Stimulated activated CD8-positive, alpha-beta memory T cell treated with anti-CD3 and anti-CD28 coated beads, Interleukin-7, amount 100 ng/mL, for 48 hours (primary cell): ENCODE results near the gene MKRN3.

Experiments used
- DNase-seq, 2 donors: peaks; one replicate each; pipeline ENCODE4 v3.0.0-alpha.2; 2020; ENCODE audit warnings: low read depth in 1 of 2; ENCODE audit errors: extremely low read depth in 1 of 2

MKRN3 gene

DNA sequence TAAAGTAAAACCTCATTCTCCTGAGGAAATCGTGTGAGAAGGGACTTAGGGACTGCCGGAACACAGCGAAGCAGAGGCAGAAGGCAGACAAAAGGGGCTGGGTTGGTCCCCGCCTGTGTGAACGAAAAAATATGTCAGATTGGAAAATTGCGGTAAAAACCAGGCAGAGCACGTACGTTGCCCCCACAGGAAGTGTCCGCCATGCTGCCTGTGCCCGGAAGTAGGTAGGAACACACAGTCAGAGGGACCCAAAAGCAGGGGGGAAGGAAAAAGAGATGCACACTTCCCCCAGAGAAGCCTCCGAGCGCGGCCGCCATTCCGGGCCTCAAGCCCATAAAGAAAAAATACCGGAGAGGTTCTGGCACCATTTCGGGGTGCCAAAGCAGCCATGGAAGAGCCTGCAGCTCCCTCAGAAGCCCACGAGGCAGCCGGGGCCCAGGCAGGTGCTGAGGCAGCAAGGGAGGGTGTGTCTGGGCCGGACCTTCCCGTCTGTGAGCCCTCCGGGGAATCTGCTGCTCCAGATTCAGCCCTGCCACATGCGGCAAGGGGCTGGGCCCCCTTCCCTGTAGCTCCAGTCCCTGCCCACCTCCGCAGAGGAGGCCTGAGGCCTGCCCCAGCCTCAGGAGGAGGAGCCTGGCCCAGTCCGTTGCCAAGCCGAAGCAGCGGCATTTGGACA, at the start of gene MKRN3:
Gene MKRN3, plus strand, starts transcription at position 280 of the 676 bp plus-strand sequence. Its CDS starts 109 bp downstream, at position 389.
- DNase-seq, result peak in 1 of 2 donors; percentile 15

DNA sequence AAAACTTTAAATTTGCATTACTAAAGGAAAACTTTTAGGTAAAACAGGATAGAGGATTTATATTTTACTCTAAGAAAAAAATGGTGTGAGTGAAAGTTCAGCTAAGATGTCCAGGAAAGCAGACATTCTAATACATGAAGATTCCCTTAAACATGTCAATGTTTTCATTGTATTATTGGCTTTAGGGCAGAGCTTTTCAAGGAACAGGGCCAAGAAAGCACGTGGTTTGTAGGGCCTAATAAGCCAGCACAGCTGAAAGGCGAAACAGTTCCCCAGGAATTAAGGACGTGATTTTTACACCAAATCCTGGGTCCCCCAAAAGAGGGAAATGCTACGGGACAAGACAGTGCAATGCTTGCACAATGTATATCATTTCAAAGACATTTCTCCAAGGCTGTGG, 48.6 kb upstream of the MKRN3 start:
- DNase-seq, result no peak

DNA sequence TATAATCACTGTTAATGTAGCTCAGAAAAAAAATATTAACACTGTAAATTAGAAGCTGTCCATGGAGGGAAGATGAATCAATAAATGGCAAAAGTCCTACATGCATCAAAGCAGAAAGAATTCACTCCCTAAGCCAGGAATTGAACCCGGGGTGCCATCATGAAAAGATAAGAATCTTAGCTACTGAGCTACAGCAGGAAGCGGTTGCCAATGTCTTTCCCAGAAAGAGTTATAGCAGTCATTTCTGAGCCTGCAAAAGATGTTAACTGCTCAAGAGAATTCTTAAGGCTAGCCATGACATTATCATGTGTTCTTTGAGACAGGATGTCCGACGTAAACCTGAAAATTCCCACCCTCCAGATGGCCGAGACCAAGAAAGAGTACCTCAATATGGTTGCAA, 47.4 kb upstream of the MKRN3 start:
- DNase-seq, result no peak

DNA sequence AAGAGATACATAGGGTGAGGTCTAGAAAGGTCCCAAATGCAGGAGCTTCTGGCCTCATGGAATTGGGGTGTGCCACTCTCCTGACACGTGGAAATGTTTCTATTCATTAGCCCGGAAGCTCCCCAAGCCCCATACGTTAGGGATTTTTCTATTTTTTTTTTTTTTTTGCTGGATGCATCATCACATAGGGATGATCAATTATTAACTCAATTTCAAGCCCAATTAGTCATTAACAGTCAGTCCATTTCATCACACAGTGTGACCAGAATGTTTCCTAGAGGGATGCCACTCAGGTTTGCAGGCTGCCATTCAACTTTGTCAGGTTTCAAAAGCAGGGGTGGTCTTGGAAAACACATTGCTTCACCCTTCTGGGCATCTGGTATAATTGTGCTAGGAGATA, 40.7 kb upstream of the MKRN3 start:
- DNase-seq, result no peak

DNA sequence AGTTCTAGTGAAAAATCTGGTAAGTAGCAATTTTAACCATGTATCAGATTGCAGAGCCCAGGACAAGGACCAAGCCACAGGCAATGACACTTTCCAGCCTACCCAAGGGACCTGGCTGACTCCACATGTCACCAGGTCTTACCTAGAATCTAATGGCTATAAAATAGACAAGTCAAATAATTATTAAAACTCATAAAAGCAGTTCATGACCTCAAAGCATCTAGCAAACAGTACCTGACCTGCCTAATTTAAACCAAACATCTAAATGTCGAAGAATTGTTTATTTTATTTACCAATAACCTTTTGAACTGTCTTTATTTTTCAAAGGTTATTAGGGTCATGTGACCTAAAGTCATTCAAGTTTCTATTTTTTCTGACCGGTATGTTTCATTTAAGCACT, 35.6 kb upstream of the MKRN3 start:
- DNase-seq, result no peak

DNA sequence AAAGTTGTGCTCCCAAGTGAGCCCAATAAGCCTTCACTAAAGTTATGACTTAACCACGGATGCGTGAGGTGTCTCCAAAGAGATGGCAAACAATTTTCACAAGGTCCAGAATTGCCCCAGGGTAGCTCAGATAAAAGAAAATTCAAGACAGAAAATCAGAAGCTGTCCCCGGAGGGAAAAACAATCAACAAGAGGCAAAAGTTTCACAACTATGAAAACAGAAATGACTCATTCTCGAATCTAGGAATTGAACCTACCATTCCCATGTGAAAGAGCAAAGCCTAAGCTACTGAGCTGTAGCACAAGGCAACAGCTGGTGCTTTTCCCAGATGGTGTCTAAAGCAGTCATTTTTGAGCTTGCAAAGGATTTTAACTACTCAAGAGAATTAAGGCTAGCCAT, 33.5 kb upstream of the MKRN3 start:
- no peak for DNase-seq

DNA sequence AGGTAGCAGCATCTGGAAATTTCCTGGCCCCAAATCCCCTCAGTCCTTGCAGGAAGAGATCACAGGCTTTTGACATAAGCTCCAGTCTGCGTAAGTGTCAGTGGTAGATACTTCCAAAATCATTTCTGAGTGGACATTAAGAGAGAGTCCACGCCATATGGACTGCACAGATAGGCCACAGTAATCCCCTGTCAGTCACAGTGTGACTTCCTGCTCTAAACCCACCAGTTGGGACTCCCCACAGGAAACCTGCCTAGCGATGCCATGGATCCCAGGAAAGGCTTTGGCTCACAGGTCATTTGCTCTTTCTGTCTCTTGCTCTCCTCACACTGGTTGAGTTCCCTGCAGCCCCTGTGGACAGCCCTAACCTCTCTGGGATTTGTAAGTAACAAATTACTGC, 28.8 kb upstream of the MKRN3 start:
- DNase-seq, result no peak

DNA sequence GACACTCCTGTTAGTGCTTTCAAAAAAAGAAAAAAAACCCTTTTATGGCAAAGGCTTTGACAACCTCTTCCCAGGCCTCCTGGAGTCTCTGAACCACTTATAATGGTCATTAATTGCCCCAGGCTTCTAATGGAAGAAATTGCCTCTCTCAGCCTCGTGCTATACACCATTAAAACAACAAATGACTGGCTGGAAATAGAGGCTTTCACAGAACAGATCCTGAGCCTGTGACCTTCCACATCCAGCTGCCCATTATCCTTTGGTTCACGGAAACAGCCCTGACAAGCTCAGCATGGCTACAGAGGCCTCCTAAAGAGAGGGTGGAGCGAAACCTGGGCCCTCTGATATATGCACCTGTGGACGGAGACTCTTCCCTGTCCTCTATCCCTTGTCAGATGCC, 26.8 kb upstream of the MKRN3 start:
- DNase-seq, result no peak

DNA sequence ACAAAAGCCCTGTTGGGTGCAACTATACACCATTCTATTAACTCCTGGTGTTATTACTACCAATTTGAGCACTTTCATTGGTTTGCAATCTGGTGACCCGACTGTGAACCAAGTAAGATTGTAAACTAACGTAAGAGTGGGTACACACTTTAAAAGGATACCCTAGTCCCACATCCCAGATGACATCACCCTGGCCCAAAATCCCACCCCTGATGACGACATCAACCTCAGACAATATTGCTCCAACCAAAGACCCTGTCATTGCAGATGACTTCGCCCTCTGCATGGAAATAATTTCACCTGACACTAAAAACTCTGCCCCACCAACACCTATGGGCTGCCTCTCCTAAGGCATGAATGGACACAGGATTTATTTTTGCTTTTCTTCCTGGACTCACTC, 25.6 kb upstream of the MKRN3 start:
- no peak for DNase-seq

DNA sequence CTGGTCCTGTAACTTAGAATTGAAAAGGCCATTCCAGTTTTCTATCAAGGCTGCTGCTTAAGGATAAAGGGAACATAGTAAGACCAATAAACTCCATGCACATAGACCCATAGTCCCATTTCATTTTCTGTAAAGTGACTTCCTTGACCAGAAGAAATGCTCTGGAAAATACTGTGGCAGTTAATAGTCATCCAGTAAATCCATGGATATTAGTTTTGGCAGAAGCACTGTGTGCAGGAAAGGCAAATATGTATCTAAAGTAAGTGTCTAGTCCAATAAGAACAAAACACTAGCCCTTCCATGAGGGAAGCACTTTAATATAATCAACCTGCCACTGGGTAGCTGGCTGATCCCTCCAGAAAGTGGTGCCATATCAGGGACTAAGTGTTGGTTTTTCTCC, 19.3 kb upstream of the MKRN3 start:
- no peak for DNase-seq

DNA sequence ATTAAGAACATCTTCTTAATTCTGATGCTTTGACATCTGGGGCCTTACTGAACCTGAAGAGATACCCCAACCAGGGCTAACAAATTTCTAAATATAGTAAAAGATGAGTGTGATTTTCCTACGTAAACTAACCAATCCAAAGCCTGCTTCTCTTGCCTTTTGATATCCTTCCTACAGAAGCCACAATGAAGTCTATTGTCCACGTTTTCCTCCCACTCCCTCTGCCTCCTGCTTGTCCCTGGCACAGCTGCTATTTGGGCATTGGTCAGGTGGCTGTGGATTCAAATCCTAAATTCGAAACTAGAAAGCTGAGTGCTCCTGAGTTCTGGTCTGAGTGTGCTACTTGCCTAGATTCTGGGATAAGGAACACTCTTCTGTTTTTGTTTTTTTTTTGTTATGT, 17.4 kb upstream of the MKRN3 start:
- no peak for DNase-seq

DNA sequence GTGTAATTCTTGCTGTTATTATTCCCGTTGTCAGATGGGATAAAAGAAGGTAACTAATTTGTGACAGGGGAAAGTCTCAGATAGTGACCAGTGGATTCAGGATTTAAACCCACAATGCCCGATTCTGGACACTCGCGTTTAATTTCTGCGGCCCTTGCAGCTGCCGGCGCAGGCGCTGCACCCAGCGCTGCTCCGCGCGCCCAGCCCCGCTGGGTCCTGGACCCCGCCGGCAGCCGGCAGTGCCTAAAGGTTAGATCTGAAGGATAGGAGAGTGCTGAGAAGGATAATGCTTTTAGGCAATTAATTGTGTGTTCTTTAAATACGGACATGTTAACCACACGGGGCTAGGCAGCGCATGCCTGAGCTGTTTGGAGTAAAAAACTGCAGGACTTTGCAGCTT, 3.6 kb upstream of the MKRN3 start:
- no peak for DNase-seq

DNA sequence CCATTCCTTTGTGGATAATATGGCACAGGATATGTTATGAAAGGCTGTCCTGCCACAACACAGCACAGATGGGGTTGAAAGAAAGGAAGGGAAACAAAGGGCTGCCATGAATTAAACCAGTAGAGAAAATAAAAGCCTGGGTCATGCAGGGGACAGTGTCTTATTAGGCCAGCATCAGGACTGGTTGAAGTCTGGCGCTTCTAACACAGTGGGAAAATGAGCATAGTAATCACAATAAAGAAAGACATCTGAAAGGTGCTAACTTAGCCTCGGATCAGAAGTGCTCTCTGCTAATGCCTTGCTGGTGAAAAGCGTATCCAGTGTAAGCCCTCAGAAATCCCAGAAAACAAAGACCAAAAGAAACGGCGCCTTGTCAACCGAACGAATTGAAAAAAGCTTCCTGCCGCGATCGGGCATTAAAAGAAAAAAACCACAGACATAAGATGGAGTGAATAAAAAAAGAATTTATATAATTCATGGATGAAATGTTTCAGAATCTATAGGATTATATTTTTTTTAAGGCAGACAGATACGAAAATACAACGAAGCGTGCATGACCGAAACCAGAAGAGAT, 566 bp upstream of the MKRN3 start:
- DNase-seq, result no peak

DNA sequence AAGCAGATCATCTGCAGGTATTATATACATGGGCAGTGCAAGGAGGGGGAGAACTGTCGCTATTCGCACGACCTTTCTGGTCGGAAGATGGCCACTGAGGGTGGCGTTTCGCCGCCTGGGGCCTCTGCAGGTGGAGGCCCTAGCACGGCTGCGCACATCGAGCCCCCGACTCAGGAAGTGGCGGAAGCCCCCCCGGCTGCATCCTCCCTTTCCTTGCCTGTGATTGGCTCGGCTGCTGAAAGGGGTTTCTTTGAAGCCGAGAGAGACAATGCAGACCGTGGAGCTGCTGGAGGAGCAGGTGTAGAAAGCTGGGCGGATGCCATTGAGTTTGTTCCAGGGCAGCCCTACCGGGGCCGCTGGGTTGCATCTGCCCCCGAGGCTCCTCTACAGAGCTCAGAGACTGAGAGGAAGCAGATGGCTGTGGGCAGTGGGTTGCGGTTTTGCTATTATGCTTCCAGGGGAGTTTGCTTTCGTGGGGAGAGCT, 639 bp downstream of the MKRN3 start:
- DNase-seq, result no peak

DNA sequence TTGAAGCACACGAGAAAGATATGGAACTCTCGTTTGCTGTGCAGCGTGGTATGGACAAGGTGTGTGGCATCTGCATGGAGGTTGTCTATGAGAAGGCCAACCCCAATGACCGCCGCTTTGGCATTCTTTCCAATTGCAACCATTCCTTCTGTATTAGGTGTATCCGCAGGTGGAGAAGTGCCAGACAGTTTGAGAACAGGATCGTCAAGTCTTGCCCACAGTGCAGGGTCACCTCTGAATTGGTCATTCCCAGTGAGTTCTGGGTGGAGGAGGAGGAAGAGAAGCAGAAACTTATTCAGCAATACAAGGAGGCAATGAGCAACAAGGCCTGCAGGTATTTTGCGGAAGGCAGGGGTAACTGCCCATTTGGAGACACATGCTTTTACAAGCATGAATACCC, 1.2 kb downstream of the MKRN3 start:
- no peak for DNase-seq

DNA sequence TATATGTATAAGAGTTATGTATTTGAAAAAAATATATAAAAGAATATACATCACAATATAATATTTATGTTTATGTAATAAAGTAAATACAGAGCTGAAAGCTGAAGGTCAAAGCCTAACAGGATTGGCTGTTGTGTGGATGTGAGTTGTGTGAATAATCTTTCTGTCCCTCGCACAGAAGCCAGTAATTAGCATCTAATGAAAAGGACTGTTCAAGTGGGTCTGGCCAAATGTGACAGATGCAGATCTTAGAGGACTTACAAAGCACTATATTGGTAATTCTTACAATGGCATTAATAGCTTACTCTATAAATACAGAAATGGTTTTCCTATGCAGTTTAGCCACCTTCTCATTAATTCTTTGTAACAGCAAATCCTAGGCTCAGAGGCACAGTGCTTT, 2.4 kb downstream of the MKRN3 start:
- no peak for DNase-seq

DNA sequence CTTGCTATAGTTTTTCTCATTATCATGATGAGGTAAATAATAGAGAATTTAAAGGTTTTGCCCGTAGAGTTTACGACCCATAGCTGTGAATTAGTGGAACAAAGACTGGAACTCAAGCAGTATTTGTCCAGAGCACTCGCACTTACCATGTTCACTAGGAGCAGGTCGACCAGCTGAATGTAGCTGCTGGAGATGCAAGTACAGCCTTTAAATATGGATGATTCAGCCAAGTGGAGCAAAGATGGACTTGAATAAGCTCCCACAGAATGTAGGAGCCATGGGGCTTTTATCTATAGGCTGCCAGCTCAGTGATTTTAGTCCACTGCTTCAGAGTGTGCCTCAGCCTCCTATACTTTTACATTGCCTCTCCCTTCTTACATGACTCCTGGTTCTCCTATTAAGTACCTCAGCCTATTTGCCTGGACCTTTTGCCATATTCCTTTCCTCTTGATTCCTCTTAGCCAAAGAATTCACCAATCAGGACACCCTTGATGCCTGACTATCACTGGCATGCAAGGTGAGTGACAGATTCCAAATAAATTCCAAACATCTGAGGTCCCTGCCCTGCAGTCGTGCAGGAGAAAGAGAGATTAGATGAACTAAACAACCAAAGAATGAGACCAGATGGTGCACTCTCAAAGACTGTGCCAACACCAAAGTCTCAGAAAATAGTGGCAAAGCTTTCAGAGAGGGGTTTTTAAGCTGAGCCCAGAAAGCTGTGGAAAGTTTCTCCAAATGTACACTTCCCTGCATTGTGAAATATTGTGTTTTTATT, 3.9 kb downstream of the MKRN3 start:
- no peak for DNase-seq

DNA sequence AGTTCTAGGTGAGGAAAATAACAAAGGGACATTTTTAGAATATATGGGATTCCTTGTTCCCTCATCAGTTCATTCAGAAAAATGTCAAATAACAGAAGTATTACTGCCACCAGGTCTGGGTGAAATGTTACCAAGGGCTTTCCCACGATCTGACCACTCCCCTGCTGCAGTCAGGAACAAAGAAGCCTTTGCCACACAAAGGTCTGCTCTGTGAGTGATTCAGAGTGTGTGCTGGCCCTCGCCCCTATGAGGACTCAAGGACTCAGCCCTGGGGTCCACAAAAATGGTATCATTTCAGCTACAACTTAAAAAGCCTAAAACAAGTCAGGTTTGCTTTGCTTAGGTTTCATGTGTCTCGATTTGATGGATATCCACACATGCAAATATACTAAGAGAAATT, 5.0 kb downstream of the MKRN3 start:
- DNase-seq, result no peak

DNA sequence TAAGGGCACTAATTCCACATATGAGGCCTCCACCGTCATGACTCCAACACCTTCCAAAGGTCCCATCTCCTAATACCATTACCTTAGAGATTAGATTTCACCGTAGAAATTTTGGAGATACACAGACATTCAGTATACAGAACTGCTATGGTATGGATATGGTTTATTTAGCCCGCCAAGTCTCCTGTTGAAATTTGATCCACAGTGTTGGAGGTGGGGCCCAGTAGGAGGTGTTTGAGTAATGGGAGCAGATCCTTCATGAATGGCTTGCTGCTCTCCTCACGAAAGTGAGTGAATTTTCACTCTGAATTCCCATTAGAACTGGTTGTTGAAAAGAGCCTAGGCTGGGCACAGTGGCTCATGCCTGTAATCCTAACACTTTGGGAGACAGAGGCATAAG, 7.4 kb downstream of the MKRN3 start:
- no peak for DNase-seq

DNA sequence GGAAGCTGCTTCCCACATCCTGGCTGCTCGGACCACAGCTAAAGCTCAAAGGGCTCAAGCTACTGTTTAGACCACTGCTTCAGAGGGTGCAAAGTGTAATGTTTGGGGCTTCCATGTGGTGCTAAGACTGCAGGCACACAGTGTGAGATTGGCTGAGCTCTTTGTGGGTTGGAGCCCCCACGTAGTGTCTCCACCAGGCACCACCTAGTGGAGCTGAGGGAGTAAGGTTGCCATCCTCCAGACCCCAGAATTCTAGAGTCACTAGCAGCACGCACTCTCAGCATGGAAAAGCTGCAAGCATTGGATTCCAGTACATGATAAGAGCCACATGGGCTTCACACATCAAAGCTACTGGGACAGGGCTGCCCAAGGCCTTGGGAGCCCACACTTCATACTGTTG, 9.3 kb downstream of the MKRN3 start:
- no peak for DNase-seq

DNA sequence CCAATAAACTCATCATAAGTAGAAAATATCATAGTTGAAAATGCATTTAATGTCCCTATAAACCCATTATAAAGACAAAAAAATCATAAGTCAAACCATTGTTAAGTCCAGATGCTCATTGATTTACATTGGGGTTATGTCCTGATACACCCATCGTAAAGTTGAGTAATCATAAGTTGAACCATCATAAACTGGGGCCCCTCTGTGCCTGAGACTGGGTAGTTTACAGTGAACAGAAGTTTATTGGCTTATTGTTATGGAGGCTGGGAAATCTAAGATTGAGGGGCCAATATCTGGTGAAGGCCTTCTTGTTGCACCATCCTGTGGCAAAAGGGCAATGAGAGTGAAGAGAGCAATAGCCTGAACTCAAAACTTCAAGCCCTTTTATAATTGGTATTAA, 10.6 kb downstream of the MKRN3 start:
- no peak for DNase-seq

DNA sequence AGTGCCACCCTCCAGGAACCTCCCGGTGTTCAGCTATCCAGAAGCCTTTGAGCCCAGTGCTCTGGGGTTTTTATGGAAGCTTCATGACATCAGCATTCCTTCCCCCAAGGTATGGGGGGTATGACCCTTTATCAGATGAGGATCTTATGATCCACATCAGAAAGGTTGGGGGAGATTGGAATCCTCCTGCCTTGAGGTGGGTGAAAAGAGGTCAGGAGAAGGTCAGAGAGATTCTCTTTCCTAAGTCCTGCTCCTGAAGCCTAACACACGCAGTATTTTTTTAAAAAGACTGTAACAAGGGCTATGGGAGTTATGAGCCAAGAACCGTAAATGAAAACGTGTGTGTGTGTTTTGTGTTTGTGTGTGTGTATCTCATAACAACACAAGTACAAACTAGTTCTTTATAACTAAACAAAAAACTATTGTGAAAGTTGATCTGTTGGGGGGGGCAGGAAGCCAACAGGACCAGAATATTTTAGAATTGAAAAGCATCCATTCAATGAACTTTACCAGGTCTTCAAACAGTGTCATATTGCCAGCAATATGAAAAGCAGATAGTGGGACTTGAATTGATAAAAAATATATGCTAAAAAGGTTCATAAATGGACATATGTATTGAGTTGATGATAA, 13.2 kb downstream of the MKRN3 start:
- DNase-seq, result no peak
